IPS-20b (cell line): ENCODE results near the gene IMP3.
"Not testable (repeated sequence)": the region's sequence is repeated elsewhere in the genome, so short reads cannot be mapped to it uniquely, and the experiment has no call there.

Experiments used
- H3K27ac ChIP-seq: one replicate; pipeline ENCODE4 v1.5.1; 2013; ENCODE audit warnings: low read length
- H3K27me3 ChIP-seq: 2 replicates; pipeline ENCODE4 v1.6.1; 2013; ENCODE audit warnings: mild to moderate bottlenecking, low read length, inconsistent platforms; ENCODE audit not compliant: insufficient read depth
- H3K36me3 ChIP-seq: 2 replicates; pipeline ENCODE4 v1.6.1; 2013; ENCODE audit warnings: low read depth, mild to moderate bottlenecking, inconsistent platforms, low read length, moderate library complexity; ENCODE audit not compliant: insufficient read depth
- H3K4me1 ChIP-seq: 2 replicates; pipeline ENCODE4 v1.6.1; 2013; ENCODE audit warnings: mild to moderate bottlenecking, control low read depth, inconsistent platforms, low read length, moderate library complexity; ENCODE audit not compliant: insufficient read depth
- H3K4me3 ChIP-seq: 2 replicates; pipeline ENCODE4 v1.5.1; 2013; ENCODE audit warnings: mild to moderate bottlenecking, low read length, inconsistent platforms
- H3K9ac ChIP-seq: 2 replicates; pipeline ENCODE4 v1.6.1; 2013; ENCODE audit warnings: low read depth, mild to moderate bottlenecking, inconsistent platforms, low read length, moderate library complexity
- H3K9me3 ChIP-seq: 2 replicates; pipeline ENCODE4 v1.6.1; 2013; ENCODE audit warnings: mild to moderate bottlenecking, low read depth, low read length, inconsistent platforms; ENCODE audit not compliant: insufficient read depth

Gene IMP3, protein sequence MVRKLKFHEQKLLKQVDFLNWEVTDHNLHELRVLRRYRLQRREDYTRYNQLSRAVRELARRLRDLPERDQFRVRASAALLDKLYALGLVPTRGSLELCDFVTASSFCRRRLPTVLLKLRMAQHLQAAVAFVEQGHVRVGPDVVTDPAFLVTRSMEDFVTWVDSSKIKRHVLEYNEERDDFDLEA

GRCh38 chr15:75639709-75640482, at the start of gene IMP3:
TSS of gene IMP3 (minus strand) at chr15:75640224. CDS start at chr15:75640168, 56 bp downstream.
- Histone ChIP-seq H3K9ac (peak within 1 kb of the TSS; percentile 98), H3K4me1 (peaks cover 10% of the 10 kb centered on the region), H3K4me3 (peak within 1 kb of the TSS; percentile 99), H3K9me3 (no peaks in the 10 kb centered on the region), H3K27ac (peak within 1 kb of the TSS; percentile 57), H3K27me3 (no peaks in the 10 kb centered on the region), H3K36me3 (peaks cover 10% of the 10 kb centered on the region; the same call in 1 of the 2 replicates)

DNA sequence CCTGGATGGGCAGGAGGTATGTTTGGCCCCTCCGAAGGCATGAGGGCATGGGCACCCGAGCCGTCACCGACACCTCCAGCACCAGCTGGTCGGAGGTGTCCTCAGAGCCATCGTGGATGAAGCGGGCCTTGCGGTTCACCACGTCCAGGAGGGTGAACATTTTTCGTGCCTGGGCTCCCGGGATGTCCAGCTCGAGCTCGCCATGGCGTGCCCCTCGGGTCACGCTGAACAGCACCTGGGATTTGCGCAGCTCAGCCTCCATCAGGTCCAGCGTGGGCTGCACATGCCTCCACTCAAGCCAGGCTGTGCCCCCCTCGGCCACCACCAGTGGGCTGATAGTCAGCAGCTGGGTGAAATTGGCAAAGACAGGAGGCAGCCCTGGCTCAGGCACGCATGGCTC, 49.4 kb upstream of the IMP3 start:
- not testable (repeated sequence) for H3K27ac ChIP-seq, H3K4me1 ChIP-seq, H3K9me3 ChIP-seq, H3K36me3 ChIP-seq, H3K27me3 ChIP-seq, H3K4me3 ChIP-seq, H3K9ac ChIP-seq

- Histone ChIP-seq H3K9ac (no peak overlapping the region), H3K27me3 (no peaks in the 10 kb centered on the region), H3K4me1 (no peaks in the 10 kb centered on the region), H3K4me3 (no peak overlapping the region), H3K36me3 (no peaks in the 10 kb centered on the region), H3K9me3 (no peaks in the 10 kb centered on the region), H3K27ac (no peak overlapping the region)
Measured at GRCh38 chr15:75688831-75689230, 48.8 kb upstream of the IMP3 start.

DNA sequence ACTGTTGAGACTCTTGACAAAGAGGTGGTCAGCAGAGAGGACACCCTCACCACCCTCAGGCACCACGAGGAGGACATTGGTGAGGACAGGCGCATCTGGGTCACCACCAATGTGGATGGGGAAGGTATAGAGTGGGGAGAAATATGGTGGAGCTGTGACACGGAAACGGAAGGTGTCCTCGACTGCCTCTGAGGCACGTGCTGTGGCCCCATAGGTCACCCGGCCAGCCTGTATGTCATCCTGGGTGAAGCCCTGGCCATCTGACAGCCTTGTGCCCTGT, 48.2 kb upstream of the IMP3 start:
- H3K4me3 ChIP-seq, result no peak overlapping the region
- no peaks in the 10 kb centered on the region for H3K36me3 ChIP-seq
- H3K27me3 ChIP-seq, result no peaks in the 10 kb centered on the region
- no peak overlapping the region for H3K9ac ChIP-seq
- H3K4me1 ChIP-seq, result peaks cover 3% of the 10 kb centered on the region; the same call in 1 of the 2 replicates
- H3K27ac ChIP-seq, result no peak overlapping the region
- H3K9me3 ChIP-seq, result no peaks in the 10 kb centered on the region

DNA sequence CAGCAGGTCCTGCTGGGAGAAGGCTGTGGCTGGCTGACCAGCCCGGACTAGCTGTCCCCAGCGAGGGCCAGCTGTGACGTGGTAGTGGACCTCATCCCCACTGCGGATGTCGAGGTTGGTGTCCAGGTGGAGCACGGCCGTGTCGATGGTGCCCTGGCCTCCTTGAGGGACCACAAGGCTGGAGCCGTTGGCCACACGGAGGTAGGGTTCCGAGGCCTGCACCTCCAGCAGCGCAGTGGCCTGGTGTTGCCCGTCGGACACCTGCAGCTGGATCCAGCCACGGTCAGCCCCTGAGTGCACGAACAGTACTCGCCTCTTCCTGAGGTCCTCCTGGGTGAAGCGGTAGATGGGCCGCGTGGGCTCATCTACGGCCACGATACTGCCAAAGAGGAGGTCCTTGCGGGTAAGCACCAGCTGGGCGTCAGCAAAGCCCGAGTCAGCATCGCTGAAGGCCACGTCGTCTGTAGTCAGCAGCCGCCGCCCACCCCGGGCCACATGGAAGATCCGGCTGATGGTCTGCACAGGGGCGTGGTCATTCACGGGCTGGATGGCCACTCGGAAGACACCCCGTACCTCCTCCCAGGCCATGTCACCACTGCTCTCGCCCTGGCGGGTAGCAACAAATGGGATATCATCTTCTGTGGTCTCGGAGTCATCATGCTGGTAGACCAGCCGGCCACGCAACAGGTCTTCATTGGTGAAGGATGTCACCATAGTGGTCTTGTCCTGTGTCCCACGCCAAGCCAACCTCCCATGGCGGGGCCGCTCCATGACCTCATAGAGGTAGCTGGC, 47.7 kb upstream of the IMP3 start:
- no peaks in the 10 kb centered on the region for H3K27me3 ChIP-seq
- no peak overlapping the region for H3K9ac ChIP-seq
- no peaks in the 10 kb centered on the region for H3K9me3 ChIP-seq
- H3K4me3 ChIP-seq, result no peak overlapping the region
- no peak overlapping the region for H3K27ac ChIP-seq
- H3K4me1 ChIP-seq, result peaks cover 3% of the 10 kb centered on the region; the same call in 1 of the 2 replicates
- H3K36me3 ChIP-seq, result no peaks in the 10 kb centered on the region

DNA sequence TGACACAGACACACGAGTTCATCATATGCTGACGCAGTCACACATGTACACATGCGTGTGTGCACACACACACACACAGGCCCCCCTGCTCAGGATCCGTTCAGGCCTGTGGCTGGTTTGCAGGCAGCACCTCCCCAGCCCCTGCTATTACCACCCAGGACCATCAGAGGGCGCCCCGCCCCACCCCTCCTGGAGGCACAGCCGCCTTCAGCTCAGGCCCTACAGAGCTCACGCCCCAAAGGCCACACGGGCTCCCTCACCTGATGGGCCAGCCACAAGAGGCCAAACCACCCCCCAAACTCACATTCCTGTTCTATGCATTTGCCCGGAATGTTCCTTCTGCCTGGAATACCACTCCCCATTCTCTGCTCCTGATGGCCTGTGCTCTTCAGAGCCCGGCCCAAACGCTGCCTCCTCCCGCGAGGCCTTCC, 46.2 kb upstream of the IMP3 start:
- not testable (repeated sequence) for H3K27ac ChIP-seq, H3K4me3 ChIP-seq, H3K9ac ChIP-seq, H3K4me1 ChIP-seq, H3K36me3 ChIP-seq, H3K9me3 ChIP-seq, H3K27me3 ChIP-seq

GRCh38 chr15:75685195-75685594, 45.2 kb upstream of the IMP3 start:
- no peak overlapping the region for H3K9ac ChIP-seq
- H3K27ac ChIP-seq, result no peak overlapping the region
- no peaks in the 10 kb centered on the region for H3K27me3 ChIP-seq
- H3K9me3 ChIP-seq, result no peaks in the 10 kb centered on the region
- peaks cover 3% of the 10 kb centered on the region; the same call in 1 of the 2 replicates for H3K4me1 ChIP-seq
- H3K36me3 ChIP-seq, result no peaks in the 10 kb centered on the region
- no peak overlapping the region for H3K4me3 ChIP-seq

DNA sequence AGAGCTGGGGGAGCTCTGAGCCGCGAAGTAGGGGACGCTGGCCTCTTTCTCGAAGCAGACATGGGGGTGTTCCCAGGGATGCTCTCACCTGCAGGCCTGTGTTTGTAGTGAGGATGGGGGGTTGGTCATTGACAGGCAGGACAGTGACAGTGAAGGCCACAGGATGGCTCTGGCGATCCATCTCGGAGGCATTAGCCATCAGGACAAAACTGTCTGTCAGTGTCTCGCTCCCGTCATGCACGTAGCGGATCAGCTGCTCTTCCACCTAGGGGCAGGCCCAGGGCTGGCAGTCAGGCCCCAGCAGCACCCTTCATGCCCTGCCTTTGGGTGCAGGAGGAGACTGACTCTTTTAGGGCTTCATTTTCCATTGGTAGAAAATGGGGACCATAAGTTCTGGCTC, 44.6 kb upstream of the IMP3 start:
- H3K4me3 ChIP-seq, result no peak overlapping the region
- H3K4me1 ChIP-seq, result peaks cover 3% of the 10 kb centered on the region; the same call in 1 of the 2 replicates
- no peak overlapping the region for H3K27ac ChIP-seq
- H3K9ac ChIP-seq, result no peak overlapping the region
- H3K36me3 ChIP-seq, result no peaks in the 10 kb centered on the region
- no peaks in the 10 kb centered on the region for H3K9me3 ChIP-seq
- H3K27me3 ChIP-seq, result no peaks in the 10 kb centered on the region

GRCh38 chr15:75683646-75684312, 43.8 kb upstream of the IMP3 start:
- not testable (repeated sequence) for H3K27ac ChIP-seq, H3K27me3 ChIP-seq, H3K36me3 ChIP-seq, H3K9me3 ChIP-seq, H3K4me1 ChIP-seq, H3K9ac ChIP-seq, H3K4me3 ChIP-seq

DNA sequence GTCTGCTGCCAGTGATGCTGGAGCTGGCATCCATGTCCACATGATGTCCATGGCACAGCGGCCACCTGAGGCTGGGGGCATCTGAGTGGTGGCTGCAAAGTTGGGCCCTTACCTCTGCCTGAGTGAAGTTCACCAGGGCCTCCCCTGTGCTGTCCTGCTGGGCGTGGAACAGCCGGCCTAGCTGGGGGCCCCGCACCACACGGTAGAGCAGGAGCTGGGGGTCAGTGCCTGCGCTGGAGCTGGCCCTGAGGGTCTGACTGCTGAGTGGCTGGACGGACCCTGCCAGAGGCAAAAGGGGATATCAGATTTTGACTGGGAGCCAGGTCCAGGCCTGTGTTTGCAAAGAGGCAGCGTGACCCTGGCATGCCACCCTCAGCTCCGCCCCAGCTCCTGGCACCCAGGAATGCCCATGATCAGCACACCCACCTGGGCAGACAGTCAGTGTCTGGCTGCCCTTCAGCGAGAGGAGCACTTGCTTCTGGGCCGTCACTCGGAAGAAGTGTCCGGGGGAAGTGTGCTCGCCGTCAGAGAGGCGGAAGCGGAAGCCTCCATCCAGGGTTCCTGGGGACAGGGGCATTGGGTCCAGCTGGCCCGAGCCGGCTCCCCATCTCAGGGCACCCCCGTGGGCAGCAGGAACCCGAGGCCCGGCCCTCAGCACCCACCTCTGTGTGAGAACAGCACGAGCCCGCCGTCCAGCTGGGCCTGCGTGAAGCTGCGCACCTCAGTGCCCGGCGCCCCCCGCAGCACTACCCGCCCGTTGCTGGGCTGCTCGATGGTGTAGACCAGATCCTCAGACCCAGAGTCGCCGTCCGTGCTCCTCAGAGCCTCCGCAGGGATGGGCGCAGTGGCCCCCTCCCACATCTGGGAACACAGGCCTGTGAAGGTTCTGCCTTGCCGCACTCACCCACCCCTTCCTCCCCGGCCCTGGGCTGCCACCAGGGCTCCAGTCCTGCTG, 42.4 kb upstream of the IMP3 start:
- Histone ChIP-seq H3K9ac (no peak overlapping the region), H3K9me3 (no peaks in the 10 kb centered on the region), H3K4me3 (no peak overlapping the region), H3K27me3 (no peaks in the 10 kb centered on the region), H3K36me3 (no peaks in the 10 kb centered on the region), H3K27ac (no peak overlapping the region), H3K4me1 (peaks cover 3% of the 10 kb centered on the region; the same call in 1 of the 2 replicates)
